A673 (cell line): ENCODE results near the gene KRTAP10-10. TPM values are rescaled to one million over a fixed set of nuclear protein-coding genes. Genes with fewer than 3 reads are reported as not detected.
"Not testable (repeated sequence)": the region's sequence is repeated elsewhere in the genome, so short reads cannot be mapped to it uniquely, and the experiment has no call there.

ENCODE experiments used
- BruUV-seq: library from RNA; stranded (reverse); fragments of 400-500 nt; replicated peaks from 2 replicates; lab custom pipeline; 2021; lab: Mats Ljungman, UMichigan
- CTCF ChIA-PET: fragments of 300-600 bp; sonication (Branson Sonifier 250); formaldehyde crosslinking; loops from one replicate; lab custom pipeline; 2022; ENCODE audit warnings: antibody characterized with exemption; lab: Charles Lee
- POLR2A ChIA-PET: fragments of 300-600 bp; sonication (Branson Sonifier 250); formaldehyde crosslinking; loops from one replicate; lab custom pipeline; 2022; ENCODE audit warnings: antibody characterized with exemption; ENCODE audit not compliant: low non-redundant PET; lab: Charles Lee
- DNase-seq: peaks from one replicate; pipeline ENCODE4 v3.0.0-alpha.2; 2015; ENCODE audit warnings: low spot score
- H3K27ac ChIP-seq: fragments of 200-600 bp; sonication (generic); 2 replicates; pipeline ENCODE4 v1.5.1; 2016; ENCODE audit warnings: mixed run types, low read depth, mild to moderate bottlenecking, mixed read lengths, antibody characterized with exemption, low read length; ENCODE audit not compliant: poor library complexity, severe bottlenecking
- H3K27me3 ChIP-seq: fragments of 200-600 bp; sonication (generic); replicated peaks from 2 replicates; pipeline ENCODE4 v1.6.1; 2017; ENCODE audit warnings: mixed run types, low read depth, mild to moderate bottlenecking, mixed read lengths, antibody characterized with exemption, low read length; ENCODE audit not compliant: insufficient read depth, poor library complexity
- H3K36me3 ChIP-seq: fragments of 200-600 bp; sonication (generic); 2 replicates; pipeline ENCODE4 v1.6.1; 2016; ENCODE audit warnings: mixed run types, mild to moderate bottlenecking, mixed read lengths, antibody characterized with exemption, low read length; ENCODE audit not compliant: insufficient read depth, poor library complexity, severe bottlenecking
- H3K4me1 ChIP-seq: fragments of 200-600 bp; sonication (generic); 2 replicates; pipeline ENCODE4 v1.6.1; 2017; ENCODE audit warnings: mixed run types, mild to moderate bottlenecking, mixed read lengths, antibody characterized with exemption, low read length; ENCODE audit not compliant: insufficient read depth, poor library complexity, severe bottlenecking
- H3K4me3 ChIP-seq: fragments of 200-600 bp; sonication (generic); 2 replicates; pipeline ENCODE4 v1.5.1; 2016; ENCODE audit warnings: low read depth, mixed run types, mild to moderate bottlenecking, mixed read lengths, low read length; ENCODE audit not compliant: poor library complexity, severe bottlenecking
- H3K9me3 ChIP-seq: fragments of 200-600 bp; sonication (generic); 2 replicates; pipeline ENCODE4 v1.6.1; 2016; ENCODE audit warnings: mixed run types, low read depth, mild to moderate bottlenecking, mixed read lengths, antibody characterized with exemption, low read length; ENCODE audit not compliant: poor library complexity, severe bottlenecking
- EZH2 ChIP-seq: fragments of 200-600 bp; sonication (generic); IDR thresholded peaks from 2 replicates; pipeline ENCODE4 v1.6.1; 2017; ENCODE audit warnings: borderline replicate concordance, low read depth, mild to moderate bottlenecking, mixed read lengths, antibody characterized with exemption, low read length; ENCODE audit not compliant: poor library complexity, severe bottlenecking
- intact Hi-C: fragments of 100-400 bp; cut with micrococcal nuclease; formaldehyde crosslinking; loops from one replicate; pipeline ENCODE4 v1.10.0; 2022; ENCODE audit not compliant: unreplicated experiment
- total RNA-seq: library from RNA; stranded (reverse); gene quantifications from 2 replicates; pipeline ENCODE4 v1.2.3, GENCODE V29; 2021
- TF ChIP-seq, protein P1 (sequence below): fragments of 300-800, 200-600 bp; sonication (generic); conservative IDR thresholded peaks from 2 replicates; pipeline ENCODE4 v1.5.1; 2017; ENCODE audit warnings: low read depth, mild to moderate bottlenecking, antibody characterized with exemption, low read length, moderate library complexity, mixed read lengths

The KRTAP10-10 gene
- total RNA-seq, 1 experiment from 2014 or later, result not detected

- intact Hi-C loops, result loop anchor here (10.0 kb wide), 1 partner anchor 55 kb away; the partner anchor contains the start of gene KRTAP10-1
- ChIA-PET POLR2A (no interaction called here), CTCF (no interaction called here)
- Histone ChIP-seq H3K4me3 (no peak overlapping the region), H3K4me1 (no peaks in the 10 kb centered on the region), H3K27me3 (no peaks in the 10 kb centered on the region), H3K36me3 (no peaks in the 10 kb centered on the region), H3K27ac (no peak overlapping the region), H3K9me3 (peaks cover 3% of the 10 kb centered on the region)
- no TSS peak for BruUV-seq
- TF ChIP-seq EZH2, result no peak
- TF ChIP-seq, protein P1, sequence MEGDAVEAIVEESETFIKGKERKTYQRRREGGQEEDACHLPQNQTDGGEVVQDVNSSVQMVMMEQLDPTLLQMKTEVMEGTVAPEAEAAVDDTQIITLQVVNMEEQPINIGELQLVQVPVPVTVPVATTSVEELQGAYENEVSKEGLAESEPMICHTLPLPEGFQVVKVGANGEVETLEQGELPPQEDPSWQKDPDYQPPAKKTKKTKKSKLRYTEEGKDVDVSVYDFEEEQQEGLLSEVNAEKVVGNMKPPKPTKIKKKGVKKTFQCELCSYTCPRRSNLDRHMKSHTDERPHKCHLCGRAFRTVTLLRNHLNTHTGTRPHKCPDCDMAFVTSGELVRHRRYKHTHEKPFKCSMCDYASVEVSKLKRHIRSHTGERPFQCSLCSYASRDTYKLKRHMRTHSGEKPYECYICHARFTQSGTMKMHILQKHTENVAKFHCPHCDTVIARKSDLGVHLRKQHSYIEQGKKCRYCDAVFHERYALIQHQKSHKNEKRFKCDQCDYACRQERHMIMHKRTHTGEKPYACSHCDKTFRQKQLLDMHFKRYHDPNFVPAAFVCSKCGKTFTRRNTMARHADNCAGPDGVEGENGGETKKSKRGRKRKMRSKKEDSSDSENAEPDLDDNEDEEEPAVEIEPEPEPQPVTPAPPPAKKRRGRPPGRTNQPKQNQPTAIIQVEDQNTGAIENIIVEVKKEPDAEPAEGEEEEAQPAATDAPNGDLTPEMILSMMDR, result no peak
- no peak for DNase-seq
Observed at GRCh38 chr21:44599264-44600029, 37.7 kb upstream of the KRTAP10-10 start.

GRCh38 chr21:44600118-44600978 is 36.8 kb upstream of the KRTAP10-10 start, which contains the start of gene KRTAP10-7:
Gene KRTAP10-7 (plus strand): TSS chr21:44600597. CDS start chr21:44600622, 25 bp downstream.
- CTCF ChIA-PET, result interaction anchor here (0.6 kb wide), 1 partner anchor 123 kb away, joined by 3 read pairs; no protein-coding TSS in a partner anchor
- H3K36me3 ChIP-seq, H3K9me3 ChIP-seq, H3K27me3 ChIP-seq, H3K4me1 ChIP-seq, H3K27ac ChIP-seq, POLR2A ChIA-PET, DNase-seq, H3K4me3 ChIP-seq, BruUV-seq: not testable (repeated sequence)
- intact Hi-C loops, result loop anchor here (10.0 kb wide), 1 partner anchor 56 kb away; the partner anchor contains the start of gene KRTAP10-1

- H3K4me1 ChIP-seq, H3K9me3 ChIP-seq, H3K36me3 ChIP-seq, H3K4me3 ChIP-seq, CTCF ChIA-PET, BruUV-seq, H3K27me3 ChIP-seq, POLR2A ChIA-PET, H3K27ac ChIP-seq: not testable (repeated sequence)
- intact Hi-C loops, result loop anchor here (10.0 kb wide), 1 partner anchor 56 kb away; the partner anchor contains the start of gene KRTAP10-1
- DNase-seq, result peak; percentile 29
Observed at GRCh38 chr21:44601091-44601490, 36.1 kb upstream of the KRTAP10-10 start.
